MM.1S (cell line): ENCODE results near the gene UCN3.

Source experiments
- DNase-seq: peaks from one replicate; pipeline ENCODE4 v3.0.0-alpha.2; 2015
- H2AFZ ChIP-seq: fragments of 300-600 bp; sonication (generic); 2 replicates; pipeline ENCODE4 v1.6.0; 2016; ENCODE audit warnings: antibody characterized with exemption, low read length
- H3F3A ChIP-seq: fragments of 300-600 bp; sonication (generic); 2 replicates; pipeline ENCODE4 v1.6.1; 2016; ENCODE audit warnings: mild to moderate bottlenecking, antibody characterized with exemption, low read length, moderate library complexity, mixed read lengths; ENCODE audit not compliant: insufficient read depth
- H3K27ac ChIP-seq: fragments of 300-600 bp; sonication (generic); 2 replicates; pipeline ENCODE4 v1.5.1; 2016; ENCODE audit warnings: mild to moderate bottlenecking, low read length
- H3K27me3 ChIP-seq: fragments of 300-600 bp; sonication (generic); replicated peaks from 2 replicates; pipeline ENCODE4 v1.6.0; 2016; ENCODE audit warnings: low read length; ENCODE audit not compliant: insufficient read depth
- H3K36me3 ChIP-seq: fragments of 300-600 bp; sonication (generic); replicated peaks from 2 replicates; pipeline ENCODE4 v1.6.1; 2016; ENCODE audit warnings: mild to moderate bottlenecking, low read length, mixed read lengths; ENCODE audit not compliant: insufficient read depth
- H3K4me1 ChIP-seq: fragments of 300-600 bp; sonication (generic); 2 replicates; pipeline ENCODE4 v1.6.1; 2016; ENCODE audit warnings: low read length, mixed read lengths
- H3K4me2 ChIP-seq: fragments of 300-600 bp; sonication (generic); 2 replicates; pipeline ENCODE4 v1.6.0; 2016; ENCODE audit warnings: low read depth, low read length
- H3K4me3 ChIP-seq: fragments of 300-600 bp; sonication (generic); 2 replicates; pipeline ENCODE4 v1.5.1; 2016; ENCODE audit warnings: low read length, mixed read lengths
- H3K79me2 ChIP-seq: fragments of 300-600 bp; sonication (generic); 2 replicates; pipeline ENCODE4 v1.6.1; 2016; ENCODE audit warnings: mixed run types, low read length, mixed read lengths
- H3K9ac ChIP-seq: fragments of 300-600 bp; sonication (generic); 2 replicates; pipeline ENCODE4 v1.6.1; 2016; ENCODE audit warnings: low read length, mixed read lengths
- H3K9me2 ChIP-seq: fragments of 300-600 bp; sonication (generic); replicated peaks from 2 replicates; pipeline ENCODE4 v1.6.1; 2016; ENCODE audit warnings: mild to moderate bottlenecking, low read length, mixed read lengths; ENCODE audit not compliant: insufficient read depth
- H3K9me3 ChIP-seq: fragments of 300-600 bp; sonication (generic); replicated peaks from 2 replicates; pipeline ENCODE4 v1.6.1; 2016; ENCODE audit warnings: mild to moderate bottlenecking, low read length, mixed read lengths; ENCODE audit not compliant: insufficient read depth
- H4K20me1 ChIP-seq: fragments of 300-600 bp; sonication (generic); 2 replicates; pipeline ENCODE4 v1.6.1; 2016; ENCODE audit warnings: mild to moderate bottlenecking, low read length, moderate library complexity, mixed read lengths; ENCODE audit not compliant: insufficient read depth
- CTCF ChIP-seq: fragments of 300-600 bp; sonication (generic); IDR thresholded peaks from 2 replicates; pipeline ENCODE4 v1.5.1; 2016; ENCODE audit warnings: antibody characterized with exemption, low read length, mixed read lengths
- EZH2 ChIP-seq: fragments of 300-600 bp; sonication (generic); optimal IDR thresholded peaks from 2 replicates; pipeline ENCODE3; 2017; ENCODE audit warnings: low read depth, mild to moderate bottlenecking, antibody characterized with exemption, low read length, mixed read lengths
- EZH2phosphoT487 ChIP-seq: fragments of 300-600 bp; sonication (generic); IDR thresholded peaks from 2 replicates; pipeline ENCODE4 v1.6.1; 2018; ENCODE audit warnings: antibody characterized with exemption, low read length

The UCN3 gene

GRCh38 chr10:5381187-5381586 is 16.4 kb downstream of the UCN3 start:
- Histone ChIP-seq H3K27me3 (no peaks in the 10 kb centered on the region), H3F3A (no peaks in the 10 kb centered on the region)

GRCh38 chr10:5385224-5385623 is 20.5 kb downstream of the UCN3 start:
- Histone ChIP-seq H3K27me3 (no peaks in the 10 kb centered on the region), H3K9ac (no peak overlapping the region), H3K9me2 (no peaks in the 10 kb centered on the region), H3K4me2 (no peak overlapping the region), H3K36me3 (no peaks in the 10 kb centered on the region), H3K4me1 (no peaks in the 10 kb centered on the region), H3F3A (no peaks in the 10 kb centered on the region), H3K27ac (no peak overlapping the region), H3K9me3 (no peaks in the 10 kb centered on the region), H3K4me3 (no peak overlapping the region), H3K79me2 (no peaks in the 10 kb centered on the region), H2AFZ (no peak overlapping the region), H4K20me1 (no peaks in the 10 kb centered on the region)
- DNase-seq, result no peak
- TF ChIP-seq EZH2phosphoT487, result no peak
- no peak for TF ChIP-seq CTCF
- TF ChIP-seq EZH2, result no peak

More at GRCh38 chr10:5381187-5381586, 16.4 kb downstream of the UCN3 start:
- Histone ChIP-seq H3K36me3 (no peaks in the 10 kb centered on the region), H4K20me1 (no peaks in the 10 kb centered on the region), H2AFZ (no peak overlapping the region), H3K27ac (no peak overlapping the region), H3K9ac (no peak overlapping the region), H3K79me2 (no peaks in the 10 kb centered on the region), H3K9me3 (no peaks in the 10 kb centered on the region), H3K4me3 (no peak overlapping the region), H3K9me2 (no peaks in the 10 kb centered on the region), H3K4me1 (no peaks in the 10 kb centered on the region), H3K4me2 (no peak overlapping the region)
- no peak for DNase-seq
- TF ChIP-seq CTCF, result no peak
- TF ChIP-seq EZH2phosphoT487, result no peak
- TF ChIP-seq EZH2, result no peak

DNA sequence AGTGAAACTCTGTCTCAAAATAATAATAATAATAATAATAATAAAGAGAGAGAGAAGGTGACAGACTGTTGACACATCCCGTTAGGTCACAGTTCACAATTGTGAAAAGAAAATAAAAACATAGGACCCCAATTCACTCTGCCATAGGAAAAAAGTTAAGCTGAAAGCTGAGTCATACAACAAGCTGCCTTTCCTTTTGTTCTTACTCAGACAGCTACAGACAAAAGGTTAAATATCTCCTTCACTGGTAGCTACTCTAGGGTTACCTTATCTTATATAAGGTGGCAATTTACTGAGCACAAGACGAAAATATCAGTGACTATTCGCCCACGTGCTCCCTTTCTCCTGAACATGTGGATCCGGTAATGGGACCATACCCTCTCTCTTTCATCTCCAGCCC is 22.4 kb downstream of the UCN3 start:
- Histone ChIP-seq H3K79me2 (no peaks in the 10 kb centered on the region), H3K4me3 (no peak overlapping the region), H3K9me2 (no peaks in the 10 kb centered on the region), H2AFZ (no peak overlapping the region), H3K4me2 (no peak overlapping the region), H4K20me1 (no peaks in the 10 kb centered on the region), H3F3A (no peaks in the 10 kb centered on the region), H3K27ac (no peak overlapping the region), H3K9me3 (no peaks in the 10 kb centered on the region; the same call in 1 of the 2 replicates), H3K27me3 (no peaks in the 10 kb centered on the region), H3K36me3 (no peaks in the 10 kb centered on the region), H3K4me1 (no peaks in the 10 kb centered on the region), H3K9ac (no peak overlapping the region)
- DNase-seq, result no peak
- TF ChIP-seq EZH2phosphoT487, result no peak
- TF ChIP-seq CTCF, result no peak
- TF ChIP-seq EZH2, result no peak
